K562 (cell line): Measurements from ENCODE around the gene SIGLEC11. TPM values are rescaled to one million over a fixed set of nuclear protein-coding genes. Genes with fewer than 3 reads are reported as not detected.

Source experiments
- ARHGAP35 ChIP-seq: fragments of 450-650 bp; IDR thresholded peaks from 2 replicates; pipeline ENCODE4 v1.6.1; 2018; ENCODE audit not compliant: partially characterized antibody
- C11orf30 ChIP-seq: fragments of 450-650 bp; IDR thresholded peaks from 2 replicates; pipeline ENCODE4 v1.6.1; 2016; ENCODE audit warnings: low read depth, mild to moderate bottlenecking
- CBX5 ChIP-seq: IDR thresholded peaks from 2 replicates; pipeline ENCODE4 v1.6.1; 2014; ENCODE audit warnings: low read depth, borderline replicate concordance
- CCNT2 ChIP-seq: IDR thresholded peaks from 2 replicates; pipeline ENCODE4 v1.6.1; 2011; ENCODE audit warnings: borderline replicate concordance, low read depth, mild to moderate bottlenecking, moderate library complexity, mixed read lengths, low read length; ENCODE audit not compliant: insufficient read length; ENCODE audit errors: extremely low read depth
- HDAC2 ChIP-seq: fragments of 450-650 bp; IDR thresholded peaks from 2 replicates; pipeline ENCODE4 v1.6.1; 2016; ENCODE audit warnings: mild to moderate bottlenecking
- ILK ChIP-seq: fragments of 450-650 bp; IDR thresholded peaks from 2 replicates; pipeline ENCODE4 v1.6.1; 2016; ENCODE audit warnings: missing genetic modification characterization, low read depth, mild to moderate bottlenecking, missing compliant biosample characterization, moderate library complexity, borderline replicate concordance
- KDM4B ChIP-seq, 2 experiments: fragments of 450-650 bp in 1 of 2; sonication (generic) in 1 of 2; IDR thresholded peaks; 2 replicates each; pipeline ENCODE4 v1.6.1; 2016 to 2017; ENCODE audit warnings: borderline replicate concordance in 2 of 2, antibody characterized with exemption in 1 of 2, low read depth in 1 of 2, mild to moderate bottlenecking in 1 of 2
- MAZ ChIP-seq, 2 experiments: fragments of 450-650 bp in 1 of 2; sonication (generic) in 1 of 2; formaldehyde crosslinking; IDR thresholded peaks in 1 of 2; conservative IDR thresholded peaks in 1 of 2; 2 replicates each; pipeline versions ENCODE4 v1.4.0 to v1.5.0; 2020; ENCODE audit warnings: mild to moderate bottlenecking in 1 of 2, missing genetic modification reagents in 1 of 2
- MECOM ChIP-seq: fragments of 250-450 bp; sonication (Bioruptor Pico); IDR thresholded peaks from 2 replicates; pipeline ENCODE4 v1.8.0; 2022; ENCODE audit warnings: inconsistent platforms
- NCOA2 ChIP-seq, 2 experiments: fragments of 450-650 bp; IDR thresholded peaks; 2 replicates each; pipeline ENCODE4 v1.6.1; 2018; ENCODE audit warnings: mild to moderate bottlenecking in 2 of 2, moderate library complexity in 1 of 2; ENCODE audit not compliant: partially characterized antibody in 2 of 2
- NR2F6 ChIP-seq: fragments of 450-650 bp; formaldehyde crosslinking; IDR thresholded peaks from 2 replicates; pipeline ENCODE4 v1.4.0; 2020; ENCODE audit warnings: mild to moderate bottlenecking
- POLR2H ChIP-seq: IDR thresholded peaks from 2 replicates; pipeline ENCODE4 v1.6.1; 2016; ENCODE audit warnings: missing genetic modification characterization, low read depth, mild to moderate bottlenecking, control low read depth, missing compliant biosample characterization, moderate library complexity
- SMARCA5 ChIP-seq: fragments of 450-650 bp; IDR thresholded peaks from 2 replicates; pipeline ENCODE4 v1.6.1; 2016
- SPI1 ChIP-seq: IDR thresholded peaks from 2 replicates; pipeline ENCODE4 v1.6.1; 2011; ENCODE audit warnings: low read depth, low read length, control low read depth, borderline replicate concordance
- SRF ChIP-seq, 2 experiments: fragments of 250-450, 450-650 bp in 1 of 2; sonication (Bioruptor Pico) in 1 of 2; sonication (generic) in 1 of 2; formaldehyde crosslinking; IDR thresholded peaks; 2 replicates each; pipeline versions ENCODE4 v1.5.0 to v1.5.1; 2020 to 2022; ENCODE audit warnings: mild to moderate bottlenecking in 1 of 2, missing genetic modification reagents in 1 of 2
- USF2 ChIP-seq: sonication (generic); formaldehyde crosslinking; IDR thresholded peaks from 2 replicates; pipeline ENCODE4 v1.5.0; 2020; ENCODE audit warnings: missing genetic modification reagents
- YY1 ChIP-seq, 3 experiments: IDR thresholded peaks; 2 replicates each; pipeline ENCODE4 v1.6.1; 2011; ENCODE audit warnings: low read length in 2 of 3, mild to moderate bottlenecking in 2 of 3, moderate library complexity in 2 of 3, borderline replicate concordance in 1 of 3, control low read depth in 1 of 3, low read depth in 1 of 3; ENCODE audit not compliant: insufficient read depth in 3 of 3, insufficient replicate concordance in 2 of 3, control insufficient read depth in 1 of 3, insufficient read length in 1 of 3; ENCODE audit errors: extremely low read depth in 1 of 3
- ZBTB5 ChIP-seq: fragments of 450-650 bp; IDR thresholded peaks from 2 replicates; pipeline ENCODE4 v1.6.1; 2017; ENCODE audit warnings: antibody characterized with exemption
- ZC3H4 ChIP-seq: sonication (generic); formaldehyde crosslinking; IDR thresholded peaks from 2 replicates; pipeline ENCODE4 v1.9.0; 2021; ENCODE audit warnings: missing genetic modification reagents, borderline replicate concordance
- ZNF398 ChIP-seq: fragments of 250-450 bp; sonication (Bioruptor Pico); IDR thresholded peaks from 2 replicates; pipeline ENCODE4 v1.8.0; 2021; ENCODE audit warnings: moderate library complexity, mild to moderate bottlenecking, inconsistent platforms
- ZNF668 ChIP-seq: fragments of 250-450 bp; sonication (Bioruptor Pico); IDR thresholded peaks from 2 replicates; pipeline ENCODE4 v1.8.0; 2022; ENCODE audit warnings: mild to moderate bottlenecking, inconsistent platforms
- polyA plus RNA-seq, 8 experiments: library from polyadenylated mRNA; depleted of rRNA in 4 of 8; stranded (reverse) in 5 of 8; unstranded in 3 of 8; fragments of >200 nt; fragmentation: Nextera tagmentation in 2 of 8; fragmentation: Illumina TruSeq in 1 of 8; extraction: Ambion mirVana in 2 of 8; extraction: Trizol in 1 of 8; gene quantifications; 2 replicates each; pipeline versions ENCODE4 v1.2.1 to v1.2.3, GENCODE V29; 2011 to 2014; ENCODE audit warnings: inconsistent platforms in 1 of 8, missing spikeins in 1 of 8
- total RNA-seq, 7 experiments: library from RNA; depleted of rRNA in 6 of 7; stranded (reverse); fragments of >200 nt in 6 of 7; fragmentation: Illumina TruSeq in 2 of 7; extraction: Trizol in 2 of 7; gene quantifications; 2 replicates each; pipeline versions ENCODE4 v1.2.1 to v1.2.3, GENCODE V29; 2011 to 2021; ENCODE audit warnings: low replicate concordance in 1 of 7

The SIGLEC11 gene
- total and polyA plus RNA-seq, 9 of the 15 experiments (the other 6 are each of a cell fraction or from before 2014, with no cell fraction given): not detected

GRCh38 chr19:49987159-49987698, 26.3 kb upstream of the SIGLEC11 start (continued):
- no peak for TF ChIP-seq ZBTB5
- peak; percentile 98 for TF ChIP-seq MECOM (CRISPR knock-in tag)
- peak; percentile 97 for TF ChIP-seq ZNF668 (CRISPR knock-in tag)
- TF ChIP-seq MAZ (CRISPR knock-in tag; conservative IDR thresholded peaks at IDR 0.05 in 1 of 2, IDR thresholded peaks at IDR 0.05 in 1 of 2): peak; percentile 95 to 100
- TF ChIP-seq SMARCA5: peak; percentile 50; the same call in 1 of the 2 replicates
- peak; percentile 50 for TF ChIP-seq ZNF398 (CRISPR knock-in tag)
- peak; percentile 10; the same call in 1 of the 2 replicates for TF ChIP-seq POLR2H (tag)
- TF ChIP-seq HDAC2: peak; percentile 100
- peak; percentile 90; the same call in 1 of the 2 replicates for TF ChIP-seq CBX5
- TF ChIP-seq ILK (tag): peak; percentile 62; the same call in 1 of the 2 replicates
- peak in 1 of 2 experiments; percentile 93; a peak in 2 of 4 replicates for TF ChIP-seq KDM4B (IDR thresholded peaks at IDR 0.05; ENCODE audit: borderline replicate concordance in 2 of 2, low read depth in 1 of 2)
- TF ChIP-seq ARHGAP35: no peak
- no peak for TF ChIP-seq NCOA2 (IDR thresholded peaks at IDR 0.05; ENCODE audit: partially characterized antibody in 2 of 2)
- no peak for TF ChIP-seq C11orf30
- TF ChIP-seq SRF (CRISPR knock-in tag; IDR thresholded peaks at IDR 0.05): peak in 1 of 2 experiments; percentile 98; a peak in 2 of 4 replicates
- peak; percentile 86 for TF ChIP-seq USF2 (CRISPR knock-in tag)
- TF ChIP-seq YY1 (IDR thresholded peaks at IDR 0.05; ENCODE audit: borderline replicate concordance in 1 of 3, control insufficient read depth in 1 of 3, extremely low read depth in 1 of 3, insufficient read depth in 3 of 3, insufficient read length in 1 of 3, insufficient replicate concordance in 2 of 3, low read depth in 1 of 3, low read length in 2 of 3): peak in 1 of 3 experiments; percentile 25
- TF ChIP-seq NR2F6 (CRISPR knock-in tag): peak; percentile 52; the same call in 1 of the 2 replicates
- TF ChIP-seq SPI1: peak; percentile 99
- TF ChIP-seq CCNT2: no peak
- TF ChIP-seq ZC3H4 (CRISPR knock-in tag): no peak
